ENCODE results near the gene DLGAP1. TPM values are rescaled to one million over a fixed set of nuclear protein-coding genes. Genes with fewer than 3 reads are reported as not detected.

The DLGAP1 gene
- total RNA-seq, 2 experiments from 2014 or later, result 0.53 to 1.5 TPM

- DNase-seq, result no peak
- ChIA-PET POLR2A (no interaction called here), CTCF (no interaction called here)
- no peaks in the 10 kb centered on the region for H3K4me1 Mint-ChIP-seq
- no peaks in the 10 kb centered on the region for H3K27me3 Mint-ChIP-seq
- H3K9me3 Mint-ChIP-seq, result no peaks in the 10 kb centered on the region
- no peak overlapping the region for H3K27ac Mint-ChIP-seq
- H3K4me3 Mint-ChIP-seq, result no peak overlapping the region
- H3K36me3 Mint-ChIP-seq (ENCODE audit: low read depth), result no peaks in the 10 kb centered on the region
These were observed 494.1 kb downstream of the DLGAP1 start for GRCh38 chr18:3960977-3961376.

GRCh38 chr18:3960142-3960541 is 495.0 kb downstream of the DLGAP1 start:
- CTCF ChIA-PET, result no interaction called here

DNA sequence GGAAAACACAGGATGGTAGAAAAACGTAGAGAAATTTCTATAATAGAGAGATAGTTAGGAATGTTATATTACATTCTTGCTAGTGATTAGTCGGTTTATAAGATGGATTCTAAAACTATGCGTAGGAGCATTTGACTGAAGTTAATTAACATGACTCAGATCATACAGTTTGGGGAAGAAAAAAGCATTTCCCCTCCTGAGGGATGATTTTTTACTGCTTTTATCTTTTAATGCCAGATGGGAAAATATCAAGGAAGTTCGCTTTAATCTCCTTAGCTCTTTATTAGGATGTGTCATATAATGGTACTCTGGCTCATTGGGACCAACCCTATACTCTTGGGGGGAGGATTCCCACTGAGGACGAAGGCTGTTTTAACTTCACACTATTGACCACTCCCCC is 503.1 kb downstream of the DLGAP1 start:
- ChIA-PET POLR2A (no interaction called here), CTCF (no interaction called here)
- H3K9me3 Mint-ChIP-seq, result no peaks in the 10 kb centered on the region
- H3K4me1 Mint-ChIP-seq, result no peaks in the 10 kb centered on the region
- H3K4me3 Mint-ChIP-seq, result no peak overlapping the region
- H3K27ac Mint-ChIP-seq, result no peak overlapping the region
- H3K27me3 Mint-ChIP-seq, result peaks cover 4% of the 10 kb centered on the region
- no peaks in the 10 kb centered on the region for H3K36me3 Mint-ChIP-seq (ENCODE audit: low read depth)
- DNase-seq, result no peak

More at GRCh38 chr18:3960142-3960541, 495.0 kb downstream of the DLGAP1 start:
- Mint-ChIP-seq H3K4me3 (no peak overlapping the region), H3K9me3 (no peaks in the 10 kb centered on the region), H3K36me3 (ENCODE audit: low read depth) (no peaks in the 10 kb centered on the region), H3K27ac (no peak overlapping the region), H3K27me3 (no peaks in the 10 kb centered on the region), H3K4me1 (no peaks in the 10 kb centered on the region)
- DNase-seq, result no peak
- POLR2A ChIA-PET, result no interaction called here

- Mint-ChIP-seq H3K4me1 (no peaks in the 10 kb centered on the region), H3K9me3 (no peaks in the 10 kb centered on the region), H3K36me3 (ENCODE audit: low read depth) (no peaks in the 10 kb centered on the region), H3K27ac (no peak overlapping the region), H3K4me3 (no peak overlapping the region), H3K27me3 (peaks cover 4% of the 10 kb centered on the region)
- CTCF ChIA-PET, result interaction anchor here (0.9 kb wide), 1 partner anchor 179 kb away, joined by 3 read pairs; no protein-coding TSS in a partner anchor
- POLR2A ChIA-PET, result no interaction called here
- no peak for DNase-seq
These were observed 504.3 kb downstream of the DLGAP1 start for GRCh38 chr18:3950668-3951404.

GRCh38 chr18:3948958-3949357 is 506.1 kb downstream of the DLGAP1 start:
- no peaks in the 10 kb centered on the region for H3K9me3 Mint-ChIP-seq
- no peak for DNase-seq
- no peak overlapping the region for H3K27ac Mint-ChIP-seq
- no peak overlapping the region for H3K4me3 Mint-ChIP-seq
- H3K4me1 Mint-ChIP-seq, result no peaks in the 10 kb centered on the region
- CTCF ChIA-PET, result no interaction called here
- H3K27me3 Mint-ChIP-seq, result peaks cover 4% of the 10 kb centered on the region
- H3K36me3 Mint-ChIP-seq (ENCODE audit: low read depth), result no peaks in the 10 kb centered on the region
- POLR2A ChIA-PET, result no interaction called here

GRCh38 chr18:3947383-3947782 is 507.7 kb downstream of the DLGAP1 start:
- Mint-ChIP-seq H3K4me1 (no peaks in the 10 kb centered on the region), H3K9me3 (no peaks in the 10 kb centered on the region), H3K27me3 (peaks cover 4% of the 10 kb centered on the region), H3K4me3 (no peak overlapping the region), H3K27ac (no peak overlapping the region), H3K36me3 (ENCODE audit: low read depth) (no peaks in the 10 kb centered on the region)
- CTCF ChIA-PET, result no interaction called here
- POLR2A ChIA-PET, result no interaction called here
- no peak for DNase-seq

GRCh38 chr18:3935305-3935704 is 519.8 kb downstream of the DLGAP1 start:
- ChIA-PET POLR2A (no interaction called here), CTCF (no interaction called here)
- no peak overlapping the region for H3K27ac Mint-ChIP-seq
- peaks cover 3% of the 10 kb centered on the region for H3K4me1 Mint-ChIP-seq
- no peaks in the 10 kb centered on the region for H3K27me3 Mint-ChIP-seq
- no peaks in the 10 kb centered on the region for H3K36me3 Mint-ChIP-seq (ENCODE audit: low read depth)
- no peaks in the 10 kb centered on the region for H3K9me3 Mint-ChIP-seq
- H3K4me3 Mint-ChIP-seq, result no peak overlapping the region
- no peak for DNase-seq

GRCh38 chr18:3932276-3932675 is 522.8 kb downstream of the DLGAP1 start:
- peaks cover 3% of the 10 kb centered on the region for H3K4me1 Mint-ChIP-seq
- no peak overlapping the region for H3K27ac Mint-ChIP-seq
- no peaks in the 10 kb centered on the region for H3K36me3 Mint-ChIP-seq (ENCODE audit: low read depth)
- POLR2A ChIA-PET, result no interaction called here
- DNase-seq, result no peak
- CTCF ChIA-PET, result no interaction called here
- H3K27me3 Mint-ChIP-seq, result no peaks in the 10 kb centered on the region
- H3K9me3 Mint-ChIP-seq, result no peaks in the 10 kb centered on the region
- no peak overlapping the region for H3K4me3 Mint-ChIP-seq

DNA sequence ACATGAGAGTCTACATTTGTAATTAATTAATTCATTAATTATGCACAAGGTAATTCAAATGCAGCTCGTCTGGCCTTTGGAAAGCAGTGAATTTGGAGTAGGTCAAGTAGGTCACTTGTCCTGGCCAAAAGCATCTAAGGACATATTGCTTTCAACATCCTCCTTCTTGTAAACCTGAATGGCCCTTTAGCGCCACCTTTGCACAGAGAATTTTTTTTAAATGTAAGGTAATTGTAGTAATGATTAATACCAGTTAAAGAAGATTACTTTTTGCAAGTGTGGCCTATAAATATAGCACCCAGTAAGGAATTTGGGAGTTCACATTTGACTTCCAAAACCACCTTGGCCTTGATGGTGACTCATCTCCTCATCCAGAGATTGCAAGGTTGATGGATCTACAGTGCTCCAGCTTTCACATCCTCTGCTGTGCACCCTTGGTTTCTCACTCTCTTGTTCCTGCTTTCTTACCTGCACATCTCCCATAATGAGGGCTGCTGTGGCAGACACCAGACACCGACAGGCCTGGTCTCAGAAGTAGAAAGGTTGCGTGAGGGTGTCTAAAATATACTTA is 523.5 kb downstream of the DLGAP1 start:
- CTCF ChIA-PET, result no interaction called here
- Mint-ChIP-seq H3K36me3 (ENCODE audit: low read depth) (no peaks in the 10 kb centered on the region), H3K4me3 (no peak overlapping the region), H3K4me1 (peaks cover 3% of the 10 kb centered on the region), H3K9me3 (no peaks in the 10 kb centered on the region), H3K27ac (no peak overlapping the region), H3K27me3 (no peaks in the 10 kb centered on the region)
- POLR2A ChIA-PET, result no interaction called here
- no peak for DNase-seq

DNA sequence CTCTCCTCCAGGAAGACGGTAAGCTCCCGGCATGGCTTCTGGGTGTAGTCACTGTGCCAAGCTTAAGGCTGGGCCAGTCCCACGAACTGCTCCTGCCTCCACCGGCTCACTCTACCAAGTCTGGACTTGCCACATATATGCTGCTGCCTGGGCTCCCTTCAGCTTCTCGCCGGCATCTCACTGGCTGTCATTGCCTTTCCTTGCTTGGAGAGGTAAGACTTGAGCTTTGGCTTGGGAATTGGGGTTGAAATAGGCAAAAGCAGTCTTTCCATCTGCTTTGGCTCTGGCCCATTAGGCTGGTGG is 524.1 kb downstream of the DLGAP1 start:
- DNase-seq, result no peak
- Mint-ChIP-seq H3K27me3 (no peaks in the 10 kb centered on the region), H3K9me3 (no peaks in the 10 kb centered on the region), H3K4me3 (no peak overlapping the region), H3K27ac (no peak overlapping the region), H3K36me3 (ENCODE audit: low read depth) (no peaks in the 10 kb centered on the region), H3K4me1 (peaks cover 3% of the 10 kb centered on the region)
- POLR2A ChIA-PET, result no interaction called here
- CTCF ChIA-PET, result no interaction called here

- no peaks in the 10 kb centered on the region for H3K27me3 Mint-ChIP-seq
These were observed 524.7 kb downstream of the DLGAP1 start for GRCh38 chr18:3930126-3931012.

GRCh38 chr18:3924455-3924854 is 530.7 kb downstream of the DLGAP1 start:
- Mint-ChIP-seq H3K4me3 (no peak overlapping the region), H3K27me3 (peaks cover 4% of the 10 kb centered on the region), H3K4me1 (no peaks in the 10 kb centered on the region), H3K36me3 (ENCODE audit: low read depth) (no peaks in the 10 kb centered on the region), H3K9me3 (no peaks in the 10 kb centered on the region), H3K27ac (no peak overlapping the region)
- CTCF ChIA-PET, result no interaction called here
- DNase-seq, result no peak
- POLR2A ChIA-PET, result no interaction called here

More at GRCh38 chr18:3930126-3931012, 524.7 kb downstream of the DLGAP1 start:
- ChIA-PET POLR2A (no interaction called here), CTCF (no interaction called here)
- H3K4me1 Mint-ChIP-seq, result peaks cover 1% of the 10 kb centered on the region
- no peak for DNase-seq
- H3K36me3 Mint-ChIP-seq (ENCODE audit: low read depth), result no peaks in the 10 kb centered on the region
- H3K27ac Mint-ChIP-seq, result no peak overlapping the region
- H3K9me3 Mint-ChIP-seq, result no peaks in the 10 kb centered on the region
- no peak overlapping the region for H3K4me3 Mint-ChIP-seq

GRCh38 chr18:3923750-3924149 is 531.4 kb downstream of the DLGAP1 start:
- Mint-ChIP-seq H3K27ac (no peak overlapping the region), H3K9me3 (no peaks in the 10 kb centered on the region), H3K36me3 (ENCODE audit: low read depth) (no peaks in the 10 kb centered on the region), H3K4me3 (no peak overlapping the region), H3K27me3 (peaks cover 6% of the 10 kb centered on the region), H3K4me1 (no peaks in the 10 kb centered on the region)
- ChIA-PET CTCF (no interaction called here), POLR2A (no interaction called here)
- DNase-seq, result no peak

DNA sequence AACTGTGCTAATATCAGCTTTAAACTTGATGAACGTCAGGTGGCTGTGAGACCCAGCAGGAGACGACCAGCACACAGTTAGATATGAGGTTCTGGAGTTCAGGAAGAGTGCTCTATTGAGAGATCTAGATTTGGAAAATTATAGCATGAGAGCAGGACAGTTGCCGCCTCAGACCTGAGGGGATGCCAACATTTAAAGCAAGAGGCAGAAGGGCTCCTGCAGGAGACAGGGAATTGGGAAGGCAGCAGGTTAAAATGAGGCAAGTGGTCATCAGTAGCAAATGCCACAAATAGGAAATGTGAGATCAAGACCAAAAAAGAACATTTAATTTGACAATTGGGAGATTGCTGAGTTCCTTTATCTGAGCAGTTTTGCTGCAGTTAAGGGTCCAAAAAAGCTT is 533.3 kb downstream of the DLGAP1 start:
- no peak overlapping the region for H3K27ac Mint-ChIP-seq
- H3K27me3 Mint-ChIP-seq, result peaks cover 9% of the 10 kb centered on the region
- no peaks in the 10 kb centered on the region for H3K9me3 Mint-ChIP-seq
- CTCF ChIA-PET, result no interaction called here
- DNase-seq, result no peak
- H3K4me3 Mint-ChIP-seq, result no peak overlapping the region
- POLR2A ChIA-PET, result no interaction called here
- no peaks in the 10 kb centered on the region for H3K4me1 Mint-ChIP-seq
- no peaks in the 10 kb centered on the region for H3K36me3 Mint-ChIP-seq (ENCODE audit: low read depth)

Measured in activated CD4-positive, alpha-beta memory T cell treated with anti-CD3 and anti-CD28 coated beads, Interleukin-2, amount 10 ng/mL, durations not matched to agents 7 days and 5 days (primary cell).